NCI-H226 (cell line): ENCODE measurements around the gene HIVEP1.
"Not testable (repeated sequence)": the region's sequence is repeated elsewhere in the genome, so short reads cannot be mapped to it uniquely, and the experiment has no call there.

Source experiments
- DNase-seq: peaks from one replicate; pipeline ENCODE4 v3.0.0-alpha.2; 2015

Gene HIVEP1

GRCh38 chr6:12126051-12126450, 113.9 kb downstream of the HIVEP1 start:
- no peak for DNase-seq

DNA sequence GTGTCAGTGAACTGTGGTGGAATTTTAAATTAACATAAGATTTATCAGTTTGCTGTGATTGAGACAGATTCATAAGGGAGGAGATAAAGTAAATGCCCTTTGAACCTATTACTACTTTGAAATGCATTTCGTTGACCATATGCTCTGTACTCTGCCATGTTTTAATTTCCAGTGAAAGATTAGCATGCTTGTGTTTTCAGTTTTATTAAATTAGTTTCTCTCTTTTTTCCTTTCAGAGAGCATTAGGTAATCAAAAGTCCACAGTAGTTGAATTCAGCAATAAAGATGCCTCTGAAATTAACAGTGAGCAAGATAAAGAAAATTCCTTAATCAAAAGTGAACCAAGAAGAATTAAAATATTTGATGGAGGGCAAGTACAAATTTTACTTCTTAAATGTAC, 117.4 kb downstream of the HIVEP1 start:
- DNase-seq, result no peak

- DNase-seq, result no peak
Observed at GRCh38 chr6:12132351-12133222, 120.5 kb downstream of the HIVEP1 start.

- no peak for DNase-seq
Observed at GRCh38 chr6:12134581-12134980, 122.5 kb downstream of the HIVEP1 start.

- no peak for DNase-seq
Observed at GRCh38 chr6:12134991-12135390, 122.9 kb downstream of the HIVEP1 start.

DNA sequence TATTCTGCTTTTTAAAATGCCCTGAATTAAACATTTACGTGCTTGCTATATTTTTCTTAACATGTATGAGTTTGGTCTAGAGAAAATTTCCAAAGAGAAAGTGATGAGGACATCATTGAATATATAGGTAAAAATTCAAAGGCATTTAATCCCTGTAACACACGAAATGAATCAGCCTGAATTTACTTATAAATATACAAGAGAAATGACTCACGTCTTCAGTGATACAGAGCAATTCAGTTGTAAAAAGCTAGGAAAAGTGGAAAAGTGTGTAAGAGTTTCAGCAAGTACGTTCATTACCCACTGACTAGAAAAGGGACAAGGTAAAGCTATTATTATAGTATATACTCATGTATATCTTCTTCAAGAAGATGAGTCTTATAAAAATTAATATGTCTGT, 124.8 kb downstream of the HIVEP1 start:
- DNase-seq, result no peak

GRCh38 chr6:12137480-12137879, 125.4 kb downstream of the HIVEP1 start:
- DNase-seq, result peak; percentile 52

- DNase-seq, result no peak
Observed at GRCh38 chr6:12138381-12138780, 126.3 kb downstream of the HIVEP1 start.

DNA sequence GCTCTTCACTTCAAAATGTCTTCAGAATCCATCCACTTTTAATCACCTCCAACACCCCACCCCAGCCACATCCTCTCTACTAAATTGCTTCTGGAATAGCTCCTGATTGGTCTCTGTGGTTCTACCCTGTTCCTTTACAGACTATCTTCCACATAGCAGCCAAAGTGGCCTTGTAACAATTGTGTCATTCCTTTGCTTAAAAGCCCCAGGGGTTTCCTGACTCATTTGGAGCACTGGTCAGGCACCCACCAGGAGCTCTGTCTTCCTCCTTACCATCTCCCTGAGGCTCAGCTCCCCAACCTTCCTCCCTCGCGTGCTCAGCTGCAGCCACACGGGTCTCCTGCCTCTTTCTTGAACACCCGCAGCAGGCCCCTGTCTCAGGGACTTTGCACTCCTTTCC, 126.8 kb downstream of the HIVEP1 start:
- DNase-seq, result no peak

GRCh38 chr6:12147557-12148316, 135.6 kb downstream of the HIVEP1 start:
- DNase-seq, result no peak

- peak; percentile 30 for DNase-seq
Observed at GRCh38 chr6:12148317-12148801, 136.2 kb downstream of the HIVEP1 start.

DNA sequence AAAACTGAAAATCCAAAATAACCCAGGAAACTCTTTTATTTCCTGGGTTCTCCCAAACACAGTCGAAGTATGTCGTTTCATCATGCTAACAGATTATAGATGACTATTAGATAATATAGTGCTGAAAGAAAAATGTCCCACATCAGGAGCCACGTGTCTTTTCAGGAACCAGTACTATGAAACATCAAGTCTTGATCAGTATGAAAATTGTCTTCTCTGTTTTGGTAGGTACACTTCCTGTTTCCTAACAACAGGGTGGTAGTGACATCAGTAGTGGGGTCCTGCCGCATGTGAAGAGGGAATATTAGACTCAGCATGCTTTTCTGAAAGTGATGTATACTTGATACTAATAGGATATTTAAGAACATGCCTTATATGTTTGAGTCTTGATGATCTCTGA, 136.7 kb downstream of the HIVEP1 start:
- DNase-seq, result no peak

GRCh38 chr6:12149944-12150510, 137.9 kb downstream of the HIVEP1 start:
- DNase-seq, result no peak

DNA sequence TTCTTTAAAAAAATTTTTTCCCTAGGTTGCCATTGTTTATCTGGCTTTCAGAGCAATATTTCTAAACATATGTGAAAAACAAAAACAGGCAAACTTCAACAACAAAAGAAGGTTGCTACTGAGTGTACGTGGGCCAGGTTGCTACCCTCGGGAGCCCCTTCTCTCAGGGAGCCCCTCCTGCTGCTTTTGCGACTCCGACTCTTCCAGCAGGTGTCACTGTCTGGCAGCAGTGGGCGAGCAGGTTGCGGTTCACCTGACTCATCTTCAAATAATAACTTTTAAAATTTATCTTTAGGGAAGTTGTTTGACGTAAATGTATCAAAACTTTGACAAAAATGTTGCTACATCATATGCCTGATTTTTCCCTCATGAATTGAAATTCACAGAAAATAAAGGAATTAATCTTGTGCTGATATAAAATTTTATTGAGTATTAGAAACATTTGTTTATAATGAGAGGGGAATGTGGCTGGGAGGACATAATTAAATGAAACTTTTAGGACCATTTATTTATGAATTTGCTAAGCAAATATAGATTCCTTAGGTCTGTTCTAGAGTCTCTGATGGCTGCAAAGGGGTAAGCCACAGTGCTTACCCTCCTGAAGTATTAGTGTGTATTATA, 138.8 kb downstream of the HIVEP1 start:
- DNase-seq, result no peak

DNA sequence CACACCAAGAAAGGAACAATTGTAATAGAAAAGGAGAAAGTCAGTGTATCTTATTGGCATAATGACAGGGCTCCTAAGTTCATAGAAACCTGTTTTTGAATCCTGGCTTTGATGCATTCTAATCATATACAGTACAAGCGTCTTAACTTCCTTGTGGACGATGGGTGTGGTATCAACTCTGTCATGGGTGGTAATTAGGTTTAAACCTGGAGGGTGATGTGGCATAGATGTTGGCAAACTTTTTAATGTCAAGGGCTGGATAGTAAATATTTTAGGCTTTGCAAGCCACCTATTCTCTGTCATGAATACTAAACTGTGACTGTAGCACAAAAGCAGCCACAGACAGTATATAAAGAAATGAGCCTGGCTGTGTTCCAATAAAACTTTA, 139.3 kb downstream of the HIVEP1 start:
- DNase-seq, result no peak

DNA sequence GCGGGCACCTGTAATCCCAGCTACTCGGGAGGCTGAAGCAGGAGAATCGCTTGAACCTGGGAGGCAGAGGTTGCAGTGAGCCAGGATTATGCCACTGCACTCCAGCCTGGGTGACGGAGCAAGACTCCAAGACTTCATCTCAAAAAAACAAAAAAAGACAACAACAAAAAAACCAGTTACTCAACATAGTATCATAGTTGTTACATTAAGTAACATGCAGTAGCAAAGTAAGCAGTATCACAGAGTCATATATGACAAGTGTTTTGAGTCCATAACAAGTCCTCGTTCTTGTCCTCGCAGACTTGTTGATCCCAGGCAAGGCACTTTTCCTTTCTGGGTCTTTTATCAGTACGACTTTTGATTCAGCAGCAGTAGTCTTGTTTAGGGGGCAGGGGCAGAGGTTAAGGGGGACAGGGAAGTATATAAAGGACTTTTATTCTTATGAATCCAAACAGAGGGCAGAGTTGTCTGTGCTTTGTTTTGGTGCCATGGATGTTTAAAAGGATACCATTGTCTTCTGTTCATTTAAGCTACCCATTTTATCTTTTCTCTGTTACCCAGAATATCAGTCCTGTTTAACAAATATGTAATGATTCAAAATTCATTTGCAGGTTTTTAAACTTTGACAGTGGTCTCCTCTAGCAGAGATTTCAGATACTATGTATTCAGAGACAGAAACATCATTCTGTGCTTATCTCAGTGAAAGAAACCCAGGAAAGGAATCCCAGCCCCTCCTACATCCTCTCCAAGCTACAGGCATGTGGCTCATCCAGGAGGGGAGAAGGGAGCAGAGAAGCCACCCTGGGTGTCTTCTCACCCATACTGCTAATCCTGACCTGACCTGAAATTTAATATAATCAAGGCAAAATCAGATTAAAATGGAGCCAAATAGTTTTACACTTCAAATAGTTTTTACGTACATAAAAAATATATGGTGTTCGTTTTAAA, 140.2 kb downstream of the HIVEP1 start:
- peak; percentile 54 for DNase-seq

DNA sequence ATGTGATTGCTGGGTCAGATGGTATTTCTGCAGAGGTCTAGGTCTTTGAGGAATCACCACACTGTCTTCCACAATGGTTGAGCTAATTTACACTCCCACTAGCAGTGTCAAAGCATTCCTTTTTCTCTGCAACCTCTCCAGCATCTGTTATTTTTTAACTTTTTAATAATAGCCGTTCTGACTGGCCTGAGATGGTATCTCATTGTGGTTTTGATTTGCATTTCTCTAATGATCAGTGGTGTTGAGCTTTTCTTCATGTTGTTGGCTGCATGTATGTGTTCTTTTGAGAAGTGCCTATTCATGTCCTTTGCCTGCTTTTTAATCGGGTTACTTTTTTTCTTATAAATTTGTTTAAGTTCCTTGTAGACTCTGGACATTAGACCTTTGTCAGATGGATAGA, 143.7 kb downstream of the HIVEP1 start:
- not testable (repeated sequence) for DNase-seq

- no peak for DNase-seq
Observed at GRCh38 chr6:12158686-12159415, 146.7 kb downstream of the HIVEP1 start.

GRCh38 chr6:12160326-12160725, 148.2 kb downstream of the HIVEP1 start:
- DNase-seq, result no peak

DNA sequence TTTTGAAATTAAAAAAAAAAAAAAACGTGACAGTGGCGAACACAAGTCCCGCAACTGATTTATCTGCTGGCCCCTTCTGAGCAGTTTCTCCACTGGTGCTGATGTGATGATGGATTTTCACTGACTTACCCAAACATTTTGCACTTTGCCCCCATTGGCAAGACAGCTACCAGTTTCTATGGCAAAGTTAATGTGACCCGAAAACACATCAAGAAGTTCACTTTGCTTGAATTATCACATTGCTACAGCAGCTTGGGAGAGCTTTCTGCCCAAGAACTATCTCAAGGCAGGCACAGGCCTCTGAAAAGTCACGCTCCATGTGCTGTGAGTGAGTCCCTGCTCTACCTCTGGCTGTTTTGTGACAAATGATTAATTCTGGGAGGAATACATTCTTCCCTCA, 150.1 kb downstream of the HIVEP1 start:
- DNase-seq, result no peak

GRCh38 chr6:12163149-12163548, 151.0 kb downstream of the HIVEP1 start:
- DNase-seq, result no peak
